GM12891 (cell line): ENCODE measurements around the gene FTSJ3.

Source experiments
- DNase-seq: peaks from one replicate; pipeline ENCODE4 v3.0.0; 2011; ENCODE audit warnings: low spot score; ENCODE audit not compliant: insufficient read length
- FAIRE-seq: peaks from 2 replicates; lab custom pipeline; 2011; peaks lifted over from hg19 to GRCh38; lab: Jason Lieb, UNC
- PAX5 ChIP-seq: IDR thresholded peaks from 2 replicates; pipeline ENCODE4 v1.6.1; 2011; ENCODE audit warnings: low read length, moderate library complexity, mild to moderate bottlenecking; ENCODE audit not compliant: insufficient read depth, severe bottlenecking
- POLR2A ChIP-seq: IDR thresholded peaks from 2 replicates; pipeline ENCODE4 v1.6.1; 2011; ENCODE audit warnings: low read depth, low read length, control low read depth
- POLR2AphosphoS5 ChIP-seq: IDR thresholded peaks from 2 replicates; pipeline ENCODE4 v1.6.1; 2011; ENCODE audit warnings: low read depth, low read length, control low read depth
- POU2F2 ChIP-seq: IDR thresholded peaks from 2 replicates; pipeline ENCODE4 v1.6.1; 2011; ENCODE audit warnings: low read depth, mild to moderate bottlenecking, control low read depth, low read length, moderate library complexity
- SPI1 ChIP-seq: IDR thresholded peaks from 2 replicates; pipeline ENCODE4 v1.6.1; 2011; ENCODE audit warnings: low read depth, low read length, control low read depth
- TAF1 ChIP-seq: IDR thresholded peaks from 2 replicates; pipeline ENCODE4 v1.6.1; 2011; ENCODE audit warnings: low read depth, low read length, control low read depth

FTSJ3 gene

DNA sequence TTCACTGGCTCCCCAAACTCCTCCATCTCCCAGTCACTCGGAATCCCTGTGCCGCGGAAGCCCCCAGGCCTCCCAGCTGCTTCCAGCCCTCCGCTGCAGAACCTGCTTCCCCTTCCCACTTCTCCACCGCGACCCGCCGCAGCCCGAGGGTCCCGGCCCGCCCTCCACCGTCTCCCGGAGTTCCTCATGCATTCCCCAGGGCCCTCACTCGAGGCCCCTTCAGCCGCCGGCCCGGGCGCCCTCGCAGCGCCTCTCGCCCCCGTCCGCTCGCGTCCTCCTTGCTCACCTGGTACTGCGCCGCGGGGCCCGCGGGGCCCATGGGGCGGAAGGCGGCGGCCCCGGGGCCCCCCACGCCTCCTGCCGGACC lies 14.7 kb upstream of the FTSJ3 start:
- TF ChIP-seq PAX5 (no peak), TAF1 (no peak), SPI1 (no peak), POU2F2 (no peak), POLR2A (no peak), POLR2AphosphoS5 (no peak)
- DNase-seq (no peak), FAIRE-seq (no peak)

DNA sequence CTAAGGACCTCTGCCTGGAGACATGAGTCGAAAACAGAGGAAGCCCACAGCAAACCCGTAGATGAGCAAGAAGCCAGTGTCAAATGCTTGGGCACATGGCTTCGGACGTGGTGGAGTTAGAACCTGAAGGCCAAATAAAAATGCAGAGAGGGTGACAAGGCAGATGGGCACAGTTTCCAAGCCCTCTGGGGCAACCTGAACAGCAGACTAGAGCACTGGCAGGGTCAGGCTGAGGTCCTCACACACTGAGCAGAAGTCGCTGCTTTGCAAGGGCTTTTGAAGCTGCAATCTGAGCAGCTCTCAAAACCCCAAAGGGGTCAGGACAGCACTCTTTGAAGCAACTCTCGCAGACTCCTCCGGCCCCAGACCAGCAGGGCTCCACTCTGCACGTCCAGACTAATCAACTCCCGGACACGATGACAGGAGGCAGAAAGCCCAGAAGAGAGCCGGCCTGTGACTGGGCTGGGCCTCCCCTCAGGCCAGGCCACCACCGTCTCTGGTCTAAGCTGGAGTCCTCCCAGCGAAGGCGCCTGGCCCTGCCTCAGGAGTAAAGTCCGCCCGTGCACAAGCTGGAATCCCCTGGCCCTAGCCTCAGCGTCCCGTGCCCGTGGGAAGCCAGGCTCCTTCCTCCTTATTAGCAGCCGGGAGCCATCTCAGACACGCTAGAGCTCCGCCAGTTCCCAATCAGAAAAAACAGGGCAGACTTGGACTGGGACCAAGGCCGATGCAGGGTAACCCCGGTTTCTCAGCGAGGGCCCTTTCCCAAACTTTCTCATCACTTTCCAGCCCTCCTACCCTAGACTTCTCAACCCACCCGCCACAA lies 14.1 kb upstream of the FTSJ3 start:
- DNase-seq = no peak
- TF ChIP-seq PAX5 (no peak), SPI1 (no peak), TAF1 (no peak), POU2F2 (no peak), POLR2A (no peak), POLR2AphosphoS5 (no peak)
- peak; percentile 45 for FAIRE-seq

DNA sequence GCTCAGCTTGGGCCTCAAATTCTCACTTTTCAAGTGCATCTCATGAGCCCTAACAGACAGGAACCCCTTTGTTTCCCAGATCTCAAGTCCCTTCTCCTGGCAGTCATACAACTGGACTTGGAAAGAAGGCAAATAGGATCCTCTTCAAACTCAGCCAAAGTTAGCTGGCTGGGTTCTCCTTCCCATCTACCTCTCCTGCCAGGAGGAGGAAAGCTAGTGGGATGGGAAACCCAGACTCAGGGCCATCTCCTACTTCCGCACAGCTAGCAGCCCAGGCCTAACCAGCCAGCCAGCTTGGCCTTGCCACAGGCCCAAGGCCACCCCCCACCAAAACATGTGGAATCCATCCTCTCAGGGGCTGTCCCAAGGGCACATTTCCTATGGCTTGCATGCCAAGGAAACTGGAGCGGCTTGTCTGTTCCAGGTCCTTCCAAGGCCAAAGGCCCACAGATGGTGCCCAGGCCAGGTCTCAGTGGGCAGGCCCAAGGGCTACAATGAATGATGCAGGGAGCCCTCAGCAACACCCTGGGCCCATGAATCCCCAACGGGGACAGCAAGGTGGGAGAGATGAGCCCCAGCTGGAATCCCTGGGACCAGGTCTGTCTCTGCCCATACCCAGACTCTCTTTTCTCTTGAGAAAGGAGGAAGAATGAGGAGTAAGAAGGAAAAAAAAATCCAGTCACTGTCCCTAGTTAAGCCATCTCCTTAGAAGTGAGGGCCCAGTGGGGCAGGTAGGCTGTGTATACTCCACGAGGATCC lies 13.3 kb upstream of the FTSJ3 start:
- DNase-seq (no peak), FAIRE-seq (no peak)
- no peak for TF ChIP-seq TAF1
- TF ChIP-seq POU2F2 = no peak
- TF ChIP-seq SPI1 = no peak
- no peak for TF ChIP-seq POLR2AphosphoS5
- no peak for TF ChIP-seq POLR2A
- no peak for TF ChIP-seq PAX5

DNA sequence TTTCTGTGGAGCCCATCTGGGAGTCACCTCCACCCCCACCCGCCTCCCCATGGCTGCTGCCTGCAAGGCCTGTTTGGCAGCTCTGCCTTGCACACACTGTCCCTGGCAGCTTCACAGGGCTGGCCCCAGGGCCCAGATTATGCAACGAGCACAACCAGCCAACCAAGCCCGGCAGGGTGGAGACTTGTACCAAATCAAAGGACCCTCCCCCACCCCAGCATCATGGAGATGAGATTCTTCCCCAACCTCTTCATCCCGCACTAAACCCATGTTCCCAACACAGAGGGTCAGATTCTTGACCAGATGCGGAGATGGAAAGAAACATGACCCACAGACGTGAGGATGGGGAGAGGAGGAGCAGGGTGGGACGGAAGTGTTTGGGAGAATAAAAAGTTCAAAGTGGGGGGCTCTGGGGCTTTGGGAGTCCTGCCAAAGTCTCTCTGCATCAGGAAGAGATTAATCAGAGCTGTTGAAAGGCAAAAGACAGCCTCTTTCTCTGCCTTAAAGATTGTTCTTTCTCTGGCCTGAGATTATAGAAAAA lies 11.2 kb upstream of the FTSJ3 start:
- DNase-seq (no peak), FAIRE-seq (no peak)
- TF ChIP-seq POLR2AphosphoS5 (no peak), POLR2A (no peak)

DNA sequence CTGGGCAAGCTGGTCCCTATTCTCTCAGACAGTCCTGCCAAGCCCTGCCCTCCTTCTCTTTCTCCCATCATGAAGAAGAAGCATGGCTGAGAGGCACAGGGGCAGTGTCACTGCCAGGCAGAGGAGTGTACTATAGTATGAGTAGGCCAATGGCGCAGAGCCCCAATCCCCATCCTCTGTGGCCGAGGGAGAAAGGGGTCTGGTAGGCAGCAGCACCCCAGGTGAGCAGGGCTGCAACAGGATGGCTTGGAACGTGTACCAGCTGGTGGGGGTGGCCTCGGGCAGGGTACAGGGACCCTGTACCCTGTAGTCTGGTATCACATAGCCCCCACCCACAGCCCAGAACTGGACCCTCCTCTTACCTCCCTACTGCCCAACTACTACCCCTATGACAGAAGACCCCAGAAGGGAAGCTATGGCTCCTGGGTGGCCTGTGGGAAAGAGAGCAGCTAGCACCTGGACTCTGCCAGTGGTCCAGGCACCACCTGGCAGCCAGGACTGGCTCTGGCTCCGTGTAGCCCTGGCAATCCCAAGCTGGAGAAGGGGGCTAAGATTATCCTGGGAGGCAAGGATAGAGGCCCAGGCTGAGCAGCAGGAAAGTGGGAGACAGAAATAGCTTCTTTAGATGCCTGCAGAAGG lies 10.6 kb upstream of the FTSJ3 start:
- no peak for FAIRE-seq
- TF ChIP-seq POU2F2 = no peak
- TF ChIP-seq POLR2AphosphoS5 = no peak
- no peak for TF ChIP-seq PAX5
- no peak for TF ChIP-seq SPI1
- TF ChIP-seq POLR2A = no peak
- TF ChIP-seq TAF1 = no peak
- no peak for DNase-seq

DNA sequence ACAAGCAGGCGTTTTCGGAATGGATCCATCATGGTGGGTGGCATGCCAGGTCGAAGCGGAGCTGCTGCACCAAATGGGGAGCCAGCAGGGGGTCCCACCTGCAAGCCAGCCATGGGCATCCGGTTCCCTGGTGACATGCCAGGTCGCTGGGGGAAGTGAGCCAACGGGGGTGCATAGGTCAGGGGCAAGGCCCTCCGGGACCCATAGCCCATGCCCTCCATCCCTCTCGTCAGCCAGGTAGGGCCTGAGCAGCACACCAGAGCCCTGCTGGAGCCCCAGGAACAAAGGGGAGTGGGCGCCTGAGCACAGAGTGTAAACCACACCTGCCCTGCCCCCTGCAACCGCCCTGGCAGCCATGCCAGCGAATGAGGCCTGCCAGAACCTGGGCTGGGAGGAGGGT lies 10.0 kb upstream of the FTSJ3 start:
- FAIRE-seq = no peak
- TF ChIP-seq TAF1 (no peak), POU2F2 (no peak), PAX5 (no peak), SPI1 (no peak)

DNA sequence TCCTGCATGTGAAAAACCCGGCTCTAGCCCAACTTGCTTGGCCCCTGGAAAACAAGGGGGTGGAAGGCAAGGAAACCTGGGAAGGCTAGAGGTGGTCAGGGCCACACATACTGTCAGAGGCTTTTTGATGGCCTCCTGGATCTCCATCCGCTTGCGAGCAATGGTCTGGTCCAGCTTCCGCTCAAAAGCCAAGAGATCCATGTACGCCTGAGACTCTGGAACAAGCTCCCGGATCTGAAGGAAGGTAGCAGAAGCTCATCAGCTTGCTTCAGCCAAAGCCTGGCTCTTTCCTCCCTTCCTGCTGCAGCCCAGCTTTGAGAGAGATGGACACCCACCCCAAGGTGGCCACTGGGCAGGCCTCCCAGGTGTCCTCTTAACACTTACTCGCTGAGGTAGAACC lies 9.3 kb upstream of the FTSJ3 start:
- DNase-seq (no peak), FAIRE-seq (no peak)
- TF ChIP-seq POU2F2 (no peak), POLR2AphosphoS5 (no peak), TAF1 (no peak), SPI1 (no peak), PAX5 (no peak), POLR2A (no peak)

More for the DNA sequence above, 10.0 kb upstream of the FTSJ3 start:
- no peak for DNase-seq

DNA sequence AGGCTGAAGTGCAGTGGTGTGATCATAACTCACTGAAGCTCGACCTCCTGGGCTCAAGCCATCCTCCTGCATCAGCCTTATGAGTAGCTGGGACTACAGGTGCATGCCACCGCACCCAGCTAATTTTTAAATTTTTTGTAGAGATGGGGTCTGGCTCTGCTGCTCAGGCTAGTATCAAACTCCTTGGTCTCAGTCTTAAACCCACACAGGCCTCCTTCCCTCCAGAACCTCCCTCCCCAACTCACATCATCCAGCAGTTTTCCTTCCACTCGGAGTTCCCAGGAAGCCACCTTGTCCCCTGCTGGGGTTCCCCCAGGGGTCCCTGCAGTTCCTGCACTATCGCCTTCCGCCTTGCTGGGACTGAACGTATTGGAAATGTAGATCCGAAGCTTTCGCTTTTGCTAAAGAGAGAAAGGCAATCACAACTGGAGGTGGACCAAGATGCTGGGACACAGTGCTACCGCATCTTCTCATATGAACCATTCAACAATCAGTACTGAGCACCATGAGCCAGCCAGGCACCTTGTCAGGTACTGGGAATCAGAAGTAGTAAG lies 7.8 kb upstream of the FTSJ3 start:
- FAIRE-seq (no peak), DNase-seq (no peak)
- TF ChIP-seq SPI1 (no peak), POU2F2 (no peak), TAF1 (no peak), POLR2AphosphoS5 (no peak), PAX5 (no peak), POLR2A (no peak)

DNA sequence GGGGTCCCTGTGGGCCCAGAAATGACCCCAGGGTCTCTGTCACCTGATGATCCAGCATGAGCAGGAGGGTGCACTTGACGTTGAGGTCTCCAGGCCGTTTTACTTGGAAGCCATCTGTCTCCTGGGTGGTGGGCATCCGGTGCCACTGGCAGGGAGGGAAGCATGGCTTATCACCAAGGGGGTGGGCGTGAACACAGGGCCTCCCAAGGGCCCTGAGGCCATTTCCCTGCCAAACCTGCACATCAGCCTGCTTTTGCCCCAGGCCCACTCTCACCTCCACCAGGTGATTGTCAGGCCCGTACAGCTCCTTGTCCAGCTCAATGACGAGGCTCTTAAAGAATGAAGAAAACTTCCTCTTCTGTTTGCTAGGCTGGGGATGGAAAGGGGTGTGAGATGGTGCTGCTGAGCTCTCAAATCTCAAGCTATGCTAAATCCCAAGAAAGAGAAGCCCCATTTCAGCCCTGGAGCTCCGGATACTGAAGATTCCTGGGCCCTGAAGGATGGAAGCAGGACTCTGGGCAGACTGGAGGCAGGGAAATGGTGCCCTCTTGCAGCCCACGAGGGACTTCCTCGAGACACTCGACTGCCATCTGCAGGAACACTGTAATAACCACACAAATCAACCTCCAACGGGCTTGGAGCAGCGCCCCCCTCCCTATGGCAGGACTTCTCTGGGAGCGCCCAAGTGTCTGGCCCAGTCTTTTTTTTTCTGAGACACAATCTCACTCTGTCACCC lies 7.1 kb upstream of the FTSJ3 start:
- TF ChIP-seq SPI1 (no peak), POLR2AphosphoS5 (peak; percentile 59)
- peak; percentile 85 for FAIRE-seq

More for the DNA sequence above, 7.1 kb upstream of the FTSJ3 start:
- peak; percentile 54 for DNase-seq
